ENCODE measurements around the gene CCND1.

CCND1 gene

GRCh38 chr11:69669486-69669885, 28.5 kb downstream of the CCND1 start:
- DNase-seq: no peak

DNA sequence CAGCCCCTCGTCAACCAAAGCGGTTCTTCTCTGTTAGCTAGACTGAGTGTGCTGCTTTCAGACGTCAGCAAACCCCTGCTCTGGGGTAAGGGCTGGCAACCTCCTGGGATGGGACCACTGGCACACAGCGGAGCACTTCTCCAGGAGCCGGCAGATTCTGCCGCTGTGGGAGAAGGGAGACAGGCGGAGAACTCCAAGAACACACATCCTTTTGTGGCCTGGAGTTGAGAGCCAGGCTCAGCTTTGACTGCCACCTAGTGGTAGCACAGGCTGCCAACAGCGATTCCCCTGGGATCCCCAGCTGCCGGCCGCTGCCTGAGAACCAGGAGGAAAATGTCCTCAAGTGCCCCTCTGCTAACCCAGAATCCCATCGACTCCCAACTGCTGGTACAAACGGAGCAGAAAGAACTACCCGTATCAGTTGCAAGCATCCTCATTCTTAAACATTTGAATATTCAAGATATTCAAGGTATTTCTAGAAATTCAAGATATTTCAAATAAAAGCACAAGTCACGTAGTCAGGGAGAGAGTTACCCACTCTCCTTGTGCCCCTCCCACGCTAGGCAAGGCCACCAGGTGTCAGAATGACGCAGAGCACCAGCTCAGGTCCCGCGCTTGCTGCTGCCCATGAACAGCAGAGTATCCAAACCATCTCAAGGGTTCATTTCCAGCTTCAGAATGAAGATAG, 29.3 kb downstream of the CCND1 start:
- DNase-seq: peak; percentile 49

DNA sequence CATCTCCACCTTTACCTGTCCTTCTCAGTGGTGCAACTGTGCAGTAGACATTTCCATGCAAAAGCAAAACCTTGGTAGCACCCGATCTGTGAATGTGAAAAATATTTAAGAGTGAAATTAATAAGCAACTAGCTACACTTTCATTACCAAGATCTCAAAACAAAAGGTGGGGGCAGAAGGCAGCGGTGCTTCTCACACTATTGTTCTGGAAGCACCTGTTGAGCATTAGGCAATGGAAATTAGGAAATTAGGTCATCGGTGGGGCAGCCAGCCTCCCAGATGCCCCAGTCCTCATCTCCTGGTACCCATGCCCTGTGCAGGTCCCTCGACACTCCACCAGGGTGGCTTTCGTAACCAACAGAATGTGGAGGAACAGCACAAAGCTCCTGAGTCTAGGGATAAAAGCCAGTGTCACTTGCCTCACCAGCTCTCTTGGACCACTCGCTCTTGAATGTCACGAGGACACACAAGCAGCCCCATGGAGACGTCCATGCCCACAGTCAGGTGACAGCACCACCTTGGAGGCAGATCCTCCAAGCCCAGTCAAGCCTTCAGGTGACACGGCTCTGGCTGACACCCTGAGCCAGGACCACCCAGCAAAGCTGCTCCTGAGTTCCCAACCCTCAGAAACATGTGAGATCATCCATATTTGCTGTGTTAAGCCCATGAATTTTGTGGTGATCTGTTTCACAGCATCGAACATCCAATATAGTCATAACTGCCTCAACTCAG, 30.9 kb downstream of the CCND1 start:
- no peak for DNase-seq

DNA sequence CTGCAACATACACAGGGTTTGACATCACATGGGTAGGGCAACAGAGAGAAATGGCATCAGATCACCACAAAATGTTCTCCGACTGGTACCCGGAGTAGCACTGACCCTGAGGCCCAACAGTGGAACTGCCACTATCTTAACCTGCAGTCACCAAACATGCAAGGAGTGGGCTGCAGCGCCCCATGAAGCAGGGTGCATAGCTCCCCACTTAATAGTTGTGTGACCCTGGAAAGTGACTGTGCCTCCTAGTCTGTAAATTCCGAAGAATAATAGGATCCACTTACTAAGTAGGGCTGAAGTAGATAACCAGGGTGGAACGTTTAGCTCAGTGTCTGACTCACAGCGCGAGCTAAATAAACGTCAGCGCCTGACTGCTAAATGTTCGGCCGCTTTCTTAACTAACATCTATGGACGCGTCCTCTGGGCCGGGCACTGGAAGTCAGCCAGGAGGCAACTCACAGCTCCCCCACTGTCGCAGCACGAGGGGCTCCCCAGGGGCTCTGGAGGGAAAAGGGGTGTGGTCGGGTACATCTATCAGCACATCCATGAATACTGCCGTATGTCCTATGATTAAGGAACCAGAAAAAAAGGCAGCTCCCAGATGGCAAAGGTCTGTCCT, 33.4 kb downstream of the CCND1 start:
- peak; percentile 32 for DNase-seq

DNA sequence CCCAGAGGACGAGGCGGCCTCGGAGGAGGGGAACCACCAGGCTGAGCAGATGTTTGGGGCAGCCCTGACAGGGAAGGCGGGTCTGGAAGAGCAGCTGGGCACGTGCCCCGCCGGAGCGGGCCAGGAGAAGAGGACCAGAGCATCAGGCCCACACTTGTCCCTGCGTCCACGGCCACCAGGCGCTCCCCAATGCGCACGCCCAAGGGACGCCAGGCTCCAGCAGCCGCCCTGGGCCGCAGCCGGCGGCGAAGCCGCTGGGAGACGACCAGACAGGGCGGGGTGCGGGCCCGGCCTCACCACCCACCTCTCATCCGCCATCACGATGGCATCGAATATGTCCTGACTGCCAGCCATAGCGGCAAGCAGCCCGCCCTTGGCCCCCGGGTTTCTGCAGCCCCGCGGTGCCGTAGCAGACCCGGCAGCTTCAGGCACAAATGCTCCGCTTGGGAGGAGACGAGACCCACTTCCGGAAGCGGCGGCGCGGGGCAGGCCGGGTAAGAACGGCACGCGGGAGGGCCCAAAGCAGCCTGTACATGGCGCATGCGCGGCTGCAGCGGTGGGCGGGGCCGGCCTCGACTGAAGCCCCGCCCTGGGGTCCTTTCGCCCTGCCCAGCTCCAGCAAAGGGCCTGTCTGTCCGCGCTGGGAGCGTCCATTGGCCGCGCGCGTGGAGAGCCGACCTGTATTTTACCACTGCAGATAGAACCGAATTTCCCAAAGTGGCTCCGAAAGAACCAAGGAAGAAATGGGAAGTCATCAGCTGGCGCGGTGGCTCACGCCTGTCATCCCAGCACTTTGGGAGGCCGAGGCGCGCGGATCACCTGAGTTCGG, 34.1 kb downstream of the CCND1 start, which contains the start of gene LTO1:
TSS of gene LTO1 (minus strand) at position 468 of the 829 bp plus-strand sequence. CDS start at position 354, 114 bp downstream.
- peak; percentile 95 for DNase-seq

DNA sequence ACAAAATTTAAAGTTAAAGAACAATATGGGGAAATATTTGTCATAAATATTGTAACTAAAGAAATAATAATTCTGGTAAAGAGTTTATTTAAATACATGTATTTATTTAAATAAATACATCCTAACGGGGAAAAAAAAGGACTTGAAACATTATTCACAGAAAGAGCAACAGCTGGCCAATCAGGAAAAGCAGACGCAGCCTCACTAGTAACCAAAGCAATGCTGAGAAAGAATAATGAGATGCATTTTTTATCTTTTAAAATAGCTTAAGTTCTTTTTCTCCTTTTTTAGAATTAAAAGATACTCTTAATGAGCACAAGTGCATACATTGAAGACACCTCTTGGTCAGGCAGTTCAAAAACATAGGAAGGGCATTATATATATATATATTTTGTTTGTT, 36.8 kb downstream of the CCND1 start:
- DNase-seq: no peak

GRCh38 chr11:69680688-69681087, 39.7 kb downstream of the CCND1 start:
- no peak for DNase-seq

GRCh38 chr11:69682221-69682620, 41.3 kb downstream of the CCND1 start:
- DNase-seq: no peak

DNA sequence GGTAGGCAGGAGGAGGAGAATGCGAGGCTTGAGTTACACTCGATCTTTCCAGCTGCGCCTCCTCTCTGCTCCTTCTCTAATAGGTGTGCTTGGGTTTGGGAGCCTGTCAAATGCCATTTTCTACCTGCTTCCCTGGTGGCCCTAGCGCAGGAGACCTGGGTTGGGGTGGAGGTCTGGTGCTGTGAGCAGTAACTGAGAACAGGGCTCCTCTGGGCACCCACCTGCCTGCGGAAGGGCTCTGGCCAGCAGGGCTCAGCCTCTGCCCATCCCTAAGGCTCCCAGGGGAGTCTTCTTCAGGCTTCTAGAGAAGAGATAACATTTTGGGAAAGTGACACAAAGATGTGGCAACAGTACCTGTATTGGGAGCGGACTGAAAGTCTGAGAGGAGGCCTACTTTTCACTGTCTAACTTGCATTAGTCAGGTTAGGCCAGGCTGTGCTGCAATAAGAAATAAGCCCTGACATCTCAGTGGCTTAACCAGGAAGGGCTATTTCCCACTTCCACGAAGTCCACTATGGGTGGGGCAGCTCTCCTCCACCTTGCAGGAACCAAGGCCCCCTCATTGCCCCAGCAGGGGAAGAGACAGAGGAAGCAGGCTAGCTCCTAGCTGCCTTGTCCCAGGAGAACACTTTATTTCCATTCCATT, 41.8 kb downstream of the CCND1 start:
- no peak for DNase-seq

DNA sequence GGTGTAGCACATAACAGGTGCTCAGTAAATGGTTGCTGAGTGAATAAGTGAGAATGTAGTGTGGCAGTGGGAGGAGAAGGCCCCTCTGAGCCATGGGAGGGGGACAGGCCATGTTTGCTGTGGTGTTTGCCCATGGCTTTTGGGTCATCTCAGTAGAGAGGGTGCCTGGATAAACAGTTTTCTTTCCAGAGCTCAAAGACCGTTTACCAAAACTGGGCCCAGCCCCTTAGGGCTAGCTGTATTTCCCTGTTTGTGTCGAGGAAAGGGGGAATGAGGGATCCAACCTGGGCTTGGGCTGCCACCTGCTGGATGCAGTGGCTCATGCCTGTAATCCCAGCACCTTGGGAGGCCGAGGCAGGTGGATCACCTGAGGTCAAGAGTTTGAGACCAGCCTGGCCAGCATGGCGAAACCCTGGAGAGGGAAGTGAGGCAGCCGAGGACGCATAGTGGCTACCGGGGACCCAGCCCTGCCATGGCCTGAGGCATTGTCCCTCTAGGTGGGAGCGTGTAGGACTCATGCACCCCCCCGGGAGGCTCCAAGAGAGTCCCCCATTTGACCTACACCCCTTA, 42.9 kb downstream of the CCND1 start:
- no peak for DNase-seq

GRCh38 chr11:69684651-69685050, 43.7 kb downstream of the CCND1 start:
- no peak for DNase-seq

- no peak for DNase-seq
Observed at GRCh38 chr11:69685348-69685747, 44.4 kb downstream of the CCND1 start.

- no peak for DNase-seq
Observed at GRCh38 chr11:69686452-69686851, 45.5 kb downstream of the CCND1 start.

DNA sequence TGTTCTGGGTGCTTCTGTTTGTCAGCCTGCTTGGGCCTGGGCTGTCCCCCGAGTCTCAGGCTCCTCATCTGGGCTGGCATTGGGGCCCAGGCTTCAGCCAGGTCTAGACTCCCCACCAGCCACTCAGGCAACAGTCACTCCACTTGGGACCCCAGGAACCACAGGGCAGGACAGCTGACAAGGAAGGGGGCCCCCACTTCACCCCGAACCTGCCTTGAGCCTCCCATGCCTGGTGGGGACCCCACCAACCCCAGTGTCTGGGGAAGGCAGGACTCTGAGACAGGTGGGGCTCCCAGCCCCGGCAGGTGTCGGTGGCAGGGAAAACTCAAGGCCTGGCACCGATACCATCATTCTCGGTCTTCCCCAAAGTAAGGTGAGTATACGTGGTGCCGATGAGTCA, 45.9 kb downstream of the CCND1 start:
- DNase-seq: no peak

DNA sequence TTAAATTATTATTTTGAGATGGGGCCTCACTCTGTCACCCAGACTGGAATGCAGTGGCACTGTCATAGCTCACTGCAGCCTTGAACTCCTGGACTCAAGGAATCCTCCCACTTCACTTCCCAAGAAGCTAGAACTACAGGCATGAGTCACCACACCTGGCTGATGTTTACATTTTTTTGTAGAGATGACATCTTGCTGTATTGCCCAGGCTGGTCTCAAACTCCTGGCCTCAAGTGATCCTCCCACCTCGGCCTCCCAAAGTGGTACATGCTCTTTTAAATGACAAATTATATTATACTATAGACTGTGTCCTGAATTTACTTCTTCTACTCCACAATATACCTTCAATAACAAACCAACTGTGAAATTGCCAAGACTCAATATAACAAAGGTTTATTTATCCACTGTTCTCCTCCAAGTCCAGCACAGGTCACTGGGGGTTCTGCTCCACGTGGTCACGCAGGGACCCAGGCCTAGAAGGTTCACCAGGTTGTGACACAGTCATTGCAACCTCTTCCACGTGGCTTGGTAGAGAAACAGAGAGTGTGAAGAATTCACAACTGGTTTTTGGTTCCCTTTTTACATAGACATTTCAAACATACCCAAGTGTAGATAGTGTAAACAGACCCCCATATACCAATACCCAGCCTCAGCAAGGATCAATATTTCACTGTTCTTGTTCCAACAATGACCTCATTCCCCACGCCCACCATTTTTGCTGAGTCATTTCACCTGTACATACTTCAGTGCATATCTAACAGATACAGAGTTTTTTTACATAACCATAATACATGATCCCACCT, 47.2 kb downstream of the CCND1 start:
- DNase-seq: peak; percentile 30

DNA sequence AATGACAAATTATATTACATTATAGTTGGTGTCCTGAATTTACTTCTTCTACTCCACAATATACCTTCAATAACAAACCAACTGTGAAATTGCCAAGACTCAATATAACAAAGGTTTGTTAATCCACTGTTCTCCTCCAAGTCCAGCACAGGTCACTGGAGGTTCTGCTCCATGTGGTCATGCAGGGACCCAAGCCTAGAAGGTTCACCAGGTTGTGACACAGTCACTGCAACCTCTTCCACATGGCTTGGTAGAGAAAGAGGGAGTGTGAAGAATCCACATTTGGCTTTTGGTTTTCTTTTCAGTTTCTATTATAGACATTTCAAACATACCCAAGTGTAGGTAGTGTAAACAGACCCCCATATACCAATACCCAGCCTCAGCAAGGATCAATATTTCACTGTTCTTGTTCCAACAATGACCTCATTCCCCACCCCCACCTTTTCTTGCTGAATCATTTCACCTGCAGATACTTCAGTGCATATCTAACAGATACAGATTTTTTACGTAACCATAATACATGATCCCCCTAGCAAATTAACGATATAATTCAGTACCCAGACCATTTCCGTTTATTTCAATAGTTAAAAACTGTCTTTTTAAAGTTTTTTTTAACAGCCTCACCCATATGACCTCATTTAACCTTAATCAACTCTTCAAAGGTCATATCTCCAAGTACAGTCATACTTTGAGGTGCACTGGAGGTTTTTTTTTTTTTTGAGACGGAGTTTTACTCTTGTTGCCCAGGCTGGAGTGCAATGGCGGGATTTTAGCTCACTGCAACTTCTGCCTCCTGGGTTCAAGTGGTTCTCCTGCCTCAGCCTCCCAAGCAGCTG, 48.7 kb downstream of the CCND1 start:
- DNase-seq: no peak

DNA sequence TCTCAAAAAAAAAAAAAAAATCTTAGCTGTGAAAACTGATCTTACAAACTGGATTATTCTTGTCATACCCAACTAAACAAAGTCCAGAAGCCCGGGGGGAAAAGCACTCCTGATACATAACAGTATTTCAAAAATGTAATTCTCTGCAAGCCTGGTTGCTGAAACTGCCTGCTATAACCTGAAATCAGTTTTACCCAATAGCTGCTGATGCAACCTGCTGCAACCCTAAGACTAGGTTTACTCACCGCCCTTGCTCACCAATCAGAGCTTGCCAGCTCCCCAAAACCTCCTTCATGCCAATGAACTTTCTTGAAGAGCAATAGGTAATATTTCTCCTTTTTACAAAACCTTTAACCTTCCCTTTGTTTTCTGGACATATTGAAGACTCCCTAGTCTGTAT, 50.5 kb downstream of the CCND1 start:
- DNase-seq: peak; percentile 25

DNA sequence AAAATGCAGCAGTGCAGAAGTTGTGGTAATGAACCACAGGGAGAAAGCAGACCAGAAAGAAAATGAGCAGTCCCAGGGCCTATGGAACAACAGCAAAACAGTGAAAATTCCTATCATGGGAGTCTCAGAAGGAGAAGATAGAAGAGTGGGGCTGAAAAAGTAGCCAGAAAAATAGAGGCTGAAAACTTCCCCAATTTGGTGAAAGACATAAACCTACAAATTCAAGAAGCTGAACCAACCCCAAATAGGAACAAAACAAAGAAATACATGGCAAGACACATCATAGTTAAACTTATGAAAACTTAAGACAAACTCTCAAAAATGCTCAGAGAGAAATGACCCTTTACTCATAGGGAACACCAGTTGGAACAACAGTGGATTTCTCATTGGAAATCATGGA, 51.5 kb downstream of the CCND1 start:
- no peak for DNase-seq

- no peak for DNase-seq
Observed at GRCh38 chr11:69694781-69695180, 53.8 kb downstream of the CCND1 start.

DNA sequence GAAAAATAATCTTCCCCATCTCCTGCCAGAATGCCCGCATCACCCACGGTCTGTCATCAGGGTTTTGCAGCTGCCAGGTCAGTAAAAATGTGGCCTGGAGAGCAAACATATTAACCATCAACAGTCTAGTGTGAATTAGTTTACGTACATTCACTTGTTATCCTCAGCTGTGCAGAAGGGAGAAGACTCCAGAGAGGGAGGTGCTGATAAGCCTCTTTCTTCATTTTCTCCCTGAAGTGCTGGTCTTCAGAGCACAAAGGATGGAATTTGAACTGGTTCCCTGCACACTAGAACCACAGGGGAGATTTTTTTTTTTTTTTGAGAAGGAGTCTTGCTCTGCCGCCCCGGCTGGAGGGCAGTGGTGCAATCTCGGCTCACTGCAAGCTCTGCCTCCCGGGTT, 54.6 kb downstream of the CCND1 start:
- DNase-seq: no peak

Data from stimulated activated CD4-positive, alpha-beta T cell treated with anti-CD3 and anti-CD28 coated beads, Interleukin-1b, Interleukin-23, amount 100 ng/mL, for 48 hours (primary cell).